Dermis blood vessel endothelial cell (primary cell): Measurements from ENCODE around the gene LINS1. TPM values are rescaled to one million over a fixed set of nuclear protein-coding genes. Genes with fewer than 3 reads are reported as not detected.

Experiments used
- DNase-seq: peaks from one replicate; pipeline ENCODE4 v3.0.0; 2010
- total RNA-seq: library from RNA; depleted of rRNA; stranded (reverse); fragments of >200 nt; gene quantifications from 2 replicates; pipeline ENCODE4 v1.2.3, GENCODE V29; 2014

LINS1 gene
- total RNA-seq, 1 donor from 2014 or later: 12.3 TPM

GRCh38 chr15:100553468-100553867, 48.5 kb downstream of the LINS1 start:
- no peak for DNase-seq

GRCh38 chr15:100547961-100548360, 54.0 kb downstream of the LINS1 start:
- no peak for DNase-seq

- no peak for DNase-seq
These were observed 57.0 kb downstream of the LINS1 start for GRCh38 chr15:100544946-100545345.

GRCh38 chr15:100544338-100544841, 57.6 kb downstream of the LINS1 start:
- no peak for DNase-seq

DNA sequence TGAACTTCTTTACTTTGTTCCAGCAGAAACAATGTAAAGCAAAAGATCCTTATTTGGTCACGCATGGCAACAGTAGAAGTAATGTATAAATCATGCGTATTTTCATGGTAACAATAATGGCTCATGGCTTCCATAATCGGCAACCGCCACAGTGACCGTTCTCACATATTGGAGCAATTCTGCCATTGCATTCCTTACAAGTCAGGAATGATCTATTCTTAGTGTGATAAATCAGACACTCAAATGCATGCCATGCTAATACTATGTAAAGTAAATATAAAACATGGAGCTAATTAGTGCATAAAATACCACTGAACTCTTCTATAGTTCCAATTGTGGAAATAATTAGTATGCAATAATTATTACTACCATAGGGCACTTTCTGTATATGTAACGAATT, 59.7 kb downstream of the LINS1 start:
- DNase-seq: no peak

DNA sequence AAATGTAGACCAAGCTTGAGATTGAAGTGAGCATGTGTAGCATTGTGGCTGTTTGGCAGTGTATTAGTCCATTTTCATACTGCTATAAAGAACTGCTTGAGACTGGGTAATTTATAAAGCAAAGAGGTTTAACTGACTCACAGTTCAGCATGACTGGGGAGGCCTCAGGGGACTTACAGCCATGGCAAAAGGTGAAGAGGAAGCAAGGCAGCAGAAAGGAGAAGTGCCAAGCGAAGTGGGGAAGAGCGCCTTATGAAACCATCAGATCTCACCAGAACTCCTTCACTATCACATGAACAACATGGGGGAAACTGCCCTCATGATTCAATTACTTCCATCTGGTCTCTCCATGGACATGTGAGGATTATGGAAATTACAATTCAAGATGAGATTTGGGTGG, 64.7 kb downstream of the LINS1 start:
- no peak for DNase-seq

DNA sequence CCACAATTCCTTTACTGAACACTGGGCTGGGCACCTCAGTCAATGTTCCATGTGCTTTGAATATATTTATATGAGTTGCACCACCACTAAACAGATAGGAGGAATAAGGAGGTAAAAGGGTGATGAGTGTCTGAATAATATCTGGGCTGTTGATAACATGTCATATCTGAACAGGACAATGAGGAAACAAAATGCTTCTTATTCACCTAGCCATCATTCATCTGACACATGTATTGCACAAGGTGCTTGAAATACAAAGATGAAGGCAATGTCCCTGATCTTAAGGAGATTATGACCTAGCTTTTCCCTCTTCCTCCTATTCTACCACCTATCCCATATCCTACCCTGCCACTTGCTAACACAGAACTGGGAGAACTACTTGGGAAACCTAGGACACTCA, 65.3 kb downstream of the LINS1 start:
- no peak for DNase-seq

DNA sequence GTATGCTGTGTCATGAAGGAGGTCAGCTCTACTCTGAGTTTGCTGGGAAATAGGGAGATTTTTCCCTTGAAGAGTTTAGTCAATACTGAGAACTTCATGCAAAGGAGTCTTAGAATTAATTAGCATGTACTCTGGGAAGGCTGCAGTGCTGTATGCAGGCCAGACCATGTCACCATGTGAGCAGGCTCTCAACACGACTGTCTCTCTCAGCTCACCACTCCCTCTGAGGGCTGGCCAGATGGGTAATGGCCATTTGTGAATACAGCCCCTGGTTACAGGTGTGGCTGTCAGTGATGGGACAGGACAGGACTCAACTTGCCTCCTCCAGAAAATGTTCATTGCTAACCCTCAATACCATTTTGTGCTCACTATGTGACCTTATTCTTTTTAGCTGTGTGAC, 68.1 kb downstream of the LINS1 start:
- DNase-seq: no peak

- DNase-seq: no peak
These were observed 70.1 kb downstream of the LINS1 start for GRCh38 chr15:100531823-100532327.

GRCh38 chr15:100531204-100531603, 70.8 kb downstream of the LINS1 start:
- DNase-seq: no peak

DNA sequence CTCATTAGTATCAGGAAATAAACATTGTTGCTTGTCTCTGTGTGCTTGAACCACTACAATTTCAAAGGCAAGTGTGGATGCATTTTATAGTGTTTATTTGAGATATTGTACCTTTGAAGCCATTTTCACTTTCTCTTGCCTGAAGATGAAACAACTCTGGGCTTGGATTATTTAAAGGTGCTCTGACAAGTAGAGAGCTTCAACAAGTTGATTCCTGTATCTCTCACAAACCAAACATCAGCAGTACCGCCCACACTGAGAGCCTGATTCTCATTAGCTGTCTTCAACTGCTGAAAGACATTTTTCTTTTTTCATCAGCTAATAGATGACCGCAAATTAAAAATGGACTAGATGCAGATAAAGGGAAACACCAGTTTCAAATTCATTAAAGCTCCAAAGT, 72.4 kb downstream of the LINS1 start:
- DNase-seq: no peak

DNA sequence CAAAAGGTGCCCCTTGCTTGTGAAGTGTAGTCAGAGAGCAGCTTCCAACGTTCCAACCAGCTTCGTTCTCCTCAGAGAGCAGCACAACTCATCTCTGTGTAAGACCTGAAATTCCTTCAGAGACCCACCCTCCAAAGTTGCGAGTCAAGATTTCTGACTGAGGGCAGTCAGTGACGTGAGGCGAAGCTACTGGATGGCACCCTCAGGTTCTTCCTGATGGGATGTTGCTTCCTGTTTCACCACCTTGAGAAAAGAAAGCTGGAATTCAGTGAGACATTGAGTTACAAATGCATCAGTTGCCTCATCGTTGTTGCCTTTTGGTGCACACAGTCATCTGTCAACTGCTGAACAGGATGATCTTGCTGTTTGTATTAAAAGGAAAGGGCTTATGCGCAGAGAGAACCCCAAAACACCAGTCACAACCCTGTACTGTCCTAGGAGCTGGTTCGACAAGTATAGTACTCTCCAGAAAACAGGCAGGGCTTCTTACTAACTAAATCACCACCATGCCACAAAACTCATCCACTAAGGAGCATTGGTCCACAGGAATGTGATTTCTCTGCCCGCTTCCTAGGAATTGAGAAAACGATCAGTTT, 73.1 kb downstream of the LINS1 start, which contains the start of gene CERS3:
Gene CERS3, minus strand, starts transcription at position 118 of the 596 bp plus-strand sequence. CDS start 27,101 bp downstream, outside the sequence.
- DNase-seq: no peak

GRCh38 chr15:100526027-100526481, 75.9 kb downstream of the LINS1 start:
- DNase-seq: no peak

DNA sequence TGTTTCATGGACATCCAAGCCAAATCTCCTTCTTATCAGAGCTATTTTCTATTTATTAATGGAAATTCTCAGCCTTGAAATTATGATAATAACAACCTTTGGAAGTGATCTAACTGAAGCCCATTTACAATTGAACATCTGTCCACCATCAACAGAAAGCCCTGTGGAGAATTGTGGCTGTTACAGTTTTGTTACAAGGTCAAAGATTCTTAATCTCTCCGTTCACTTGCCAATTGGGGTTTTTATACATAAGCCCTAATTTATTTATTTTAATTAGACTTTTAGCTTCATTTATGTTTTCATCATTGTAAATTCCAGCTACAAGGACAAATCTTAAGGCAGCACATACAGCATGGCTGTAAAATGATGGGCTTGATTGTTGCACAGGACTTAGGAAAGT, 76.5 kb downstream of the LINS1 start:
- no peak for DNase-seq

GRCh38 chr15:100524326-100524725, 77.7 kb downstream of the LINS1 start:
- DNase-seq: no peak

- no peak for DNase-seq
These were observed 80.1 kb downstream of the LINS1 start for GRCh38 chr15:100521907-100522306.

DNA sequence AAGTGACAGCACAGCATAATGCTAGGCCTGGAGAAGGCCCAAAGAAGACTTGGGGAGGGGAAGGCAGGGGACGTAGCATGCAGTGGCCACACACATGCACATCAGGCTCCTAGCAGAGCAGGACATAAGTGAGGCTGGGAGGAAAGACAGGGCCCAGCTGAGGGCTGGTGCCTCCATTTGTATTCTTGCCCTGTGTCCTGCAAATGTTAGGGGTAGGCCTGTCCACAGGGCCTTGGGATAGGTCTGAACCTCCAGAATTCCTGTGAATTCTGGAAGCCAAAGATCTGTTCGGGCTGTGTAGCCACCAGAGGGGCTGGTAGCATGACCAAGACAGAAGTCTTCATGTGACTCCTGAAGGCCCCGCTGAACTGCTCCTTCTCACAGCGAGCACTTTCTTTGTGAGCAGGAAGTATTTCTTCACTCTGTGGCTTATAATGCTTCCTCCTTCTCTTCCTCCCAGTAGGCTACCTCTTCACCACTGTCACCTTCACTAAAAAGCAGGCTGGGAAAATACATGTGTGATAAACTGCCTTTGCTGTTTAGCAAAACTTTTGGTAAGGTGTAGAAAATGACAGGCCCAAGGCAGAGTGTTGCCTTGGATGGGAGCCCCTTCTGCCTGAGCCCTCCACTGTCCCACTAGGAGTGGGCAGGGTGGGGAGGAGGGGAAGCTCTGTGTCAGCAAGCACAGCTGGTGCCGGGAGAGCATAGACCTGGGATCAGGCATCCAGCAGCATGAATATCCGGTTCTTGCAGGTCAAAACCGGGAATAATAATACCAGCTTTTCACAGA, 81.7 kb downstream of the LINS1 start:
- no peak for DNase-seq

- no peak for DNase-seq
These were observed 84.1 kb downstream of the LINS1 start for GRCh38 chr15:100517846-100518245.

Other genes with a start within 250 kb of the LINS1 start
- not detected in 2 replicates for gene CERS3, start 73.2 kb downstream of the LINS1 start, total RNA-seq
- 23.3 and 23.7 TPM in 2 replicates for gene ASB7, start 405 bp upstream of the LINS1 start, total RNA-seq